AG09309 (cell line): Measurements from ENCODE around the gene CRABP2.

Experiments
- DNase-seq: peaks from one replicate; pipeline ENCODE4 v3.0.0-alpha.2; 2010; ENCODE audit warnings: low read depth
- H3K4me3 ChIP-seq: 2 replicates; pipeline ENCODE4 v1.5.1; 2011; ENCODE audit warnings: mild to moderate bottlenecking, low read depth, low read length, moderate library complexity; ENCODE audit not compliant: control insufficient read depth
- CTCF ChIP-seq: IDR thresholded peaks from 2 replicates; pipeline ENCODE4 v1.5.1; 2011; ENCODE audit warnings: mild to moderate bottlenecking, low read depth, low read length, inconsistent platforms; ENCODE audit not compliant: insufficient read depth, control insufficient read depth; ENCODE audit errors: missing control alignments

The CRABP2 gene

GRCh38 chr1:156750191-156750672 is 44.8 kb upstream of the CRABP2 start:
- peak overlapping the region; percentile 69 for H3K4me3 ChIP-seq
- no peak for DNase-seq
- TF ChIP-seq CTCF: no peak

- peak overlapping the region; percentile 69 for H3K4me3 ChIP-seq
- TF ChIP-seq CTCF: no peak
- no peak for DNase-seq
These were observed 44.2 kb upstream of the CRABP2 start for GRCh38 chr1:156749419-156750118.

DNA sequence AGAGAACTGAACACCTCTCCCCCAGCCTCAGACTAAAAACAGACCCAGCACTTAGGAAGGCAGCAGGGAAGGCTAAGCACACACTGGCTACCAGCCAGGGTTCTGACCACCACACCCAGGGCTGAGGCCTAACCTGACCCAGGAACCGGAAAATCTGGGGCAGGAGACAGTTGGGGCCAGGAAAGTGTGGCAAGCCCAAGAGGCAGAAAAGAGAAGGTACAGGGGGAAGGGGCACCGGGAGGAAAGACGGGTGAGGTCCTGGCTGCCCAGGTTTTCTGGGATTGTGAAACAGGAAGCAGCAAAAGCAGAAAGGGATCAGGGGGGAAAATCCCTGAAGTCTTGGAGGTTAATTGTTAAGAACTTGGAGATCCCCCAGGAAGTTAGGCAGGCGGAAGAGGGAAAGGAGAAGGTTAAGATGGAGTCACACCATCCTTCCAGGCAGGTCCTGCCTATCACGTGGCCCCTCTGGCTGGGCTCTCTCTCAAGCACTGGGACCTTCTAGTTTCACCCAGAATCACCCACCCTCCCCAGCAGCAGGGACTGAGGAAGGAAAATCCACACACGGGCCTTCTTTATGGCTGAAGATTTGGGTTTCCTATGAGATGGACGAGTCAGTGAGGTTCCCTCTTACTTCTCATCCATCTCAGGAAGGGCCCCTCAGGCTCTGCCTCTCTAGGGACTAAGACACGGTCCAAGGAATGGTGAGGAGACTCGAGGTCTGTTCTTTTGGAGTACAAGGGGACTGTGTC is 43.5 kb upstream of the CRABP2 start:
- H3K4me3 ChIP-seq: peak overlapping the region; percentile 69
- no peak for TF ChIP-seq CTCF
- DNase-seq: no peak

- TF ChIP-seq CTCF: no peak
- H3K4me3 ChIP-seq: peak overlapping the region; percentile 69
These were observed 42.6 kb upstream of the CRABP2 start for GRCh38 chr1:156747742-156748669.

DNA sequence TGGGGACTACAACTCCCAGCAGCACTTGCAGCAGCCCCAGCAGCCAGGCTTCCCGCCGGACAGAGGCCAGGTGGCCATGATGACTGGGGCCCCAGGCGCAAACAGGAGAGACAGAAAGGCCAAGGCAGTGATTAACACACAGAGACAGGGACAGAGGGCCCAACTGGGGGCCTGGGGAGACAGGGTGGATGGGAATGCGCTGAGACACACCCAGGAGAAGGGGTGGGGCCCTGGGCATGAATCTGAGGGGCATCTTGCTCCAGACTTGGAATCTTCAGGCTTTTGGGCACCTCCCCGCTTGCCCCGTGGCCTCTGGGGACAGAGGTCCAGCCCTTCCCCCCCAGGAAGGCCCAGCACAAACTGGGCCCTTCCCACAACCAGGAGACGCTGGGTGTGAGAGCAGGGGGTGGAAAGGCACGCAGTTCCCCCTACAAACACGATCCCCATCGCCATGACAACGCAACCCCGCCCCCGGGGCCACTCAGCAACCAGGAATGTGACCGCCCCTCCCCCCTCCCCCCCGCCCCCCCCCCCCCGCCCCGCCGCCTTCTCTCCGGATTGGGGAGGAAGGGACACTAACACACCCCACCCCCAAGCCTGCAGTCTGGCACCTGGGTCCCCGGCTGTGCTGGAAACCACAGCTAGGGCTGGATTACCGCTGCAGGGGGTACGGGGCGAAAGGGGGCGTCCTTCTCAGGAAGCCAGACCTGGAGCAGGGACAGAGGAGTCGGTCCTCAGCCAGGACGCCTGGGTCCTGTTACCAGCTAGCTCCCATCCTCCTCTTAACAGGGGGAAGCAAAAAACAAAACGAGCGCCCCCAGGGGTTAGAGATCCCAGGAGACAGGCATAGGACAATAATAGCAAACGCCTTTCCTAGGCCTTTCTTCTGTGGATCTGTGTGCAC is 41.6 kb upstream of the CRABP2 start:
- TF ChIP-seq CTCF: peak; percentile 19
- DNase-seq: peak; percentile 78
- H3K4me3 ChIP-seq: peak overlapping the region; percentile 52

More at GRCh38 chr1:156747742-156748669, 42.6 kb upstream of the CRABP2 start:
- no peak for DNase-seq
